ENCODE results near the gene USP44.

DNA sequence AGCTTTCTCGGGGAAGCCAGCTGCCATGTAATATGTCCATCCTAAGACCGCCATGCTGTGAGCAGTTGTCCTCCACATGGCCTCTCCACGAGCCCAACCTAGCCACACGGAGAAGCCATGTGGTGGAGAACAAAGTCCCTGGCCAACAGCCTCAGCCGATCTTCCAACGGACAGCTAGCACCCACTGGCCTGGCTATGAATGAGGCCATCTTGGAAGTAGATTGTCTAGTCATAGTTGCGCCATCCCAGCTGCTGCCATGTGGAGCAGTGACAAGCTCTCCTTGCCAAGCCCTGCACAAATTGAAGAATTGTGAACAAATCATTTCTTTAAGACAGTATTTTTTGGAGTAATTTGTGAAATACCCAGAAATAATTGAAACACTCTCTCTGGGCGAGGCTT is 49.3 kb upstream of the USP44 start:
- TF ChIP-seq, protein P1, sequence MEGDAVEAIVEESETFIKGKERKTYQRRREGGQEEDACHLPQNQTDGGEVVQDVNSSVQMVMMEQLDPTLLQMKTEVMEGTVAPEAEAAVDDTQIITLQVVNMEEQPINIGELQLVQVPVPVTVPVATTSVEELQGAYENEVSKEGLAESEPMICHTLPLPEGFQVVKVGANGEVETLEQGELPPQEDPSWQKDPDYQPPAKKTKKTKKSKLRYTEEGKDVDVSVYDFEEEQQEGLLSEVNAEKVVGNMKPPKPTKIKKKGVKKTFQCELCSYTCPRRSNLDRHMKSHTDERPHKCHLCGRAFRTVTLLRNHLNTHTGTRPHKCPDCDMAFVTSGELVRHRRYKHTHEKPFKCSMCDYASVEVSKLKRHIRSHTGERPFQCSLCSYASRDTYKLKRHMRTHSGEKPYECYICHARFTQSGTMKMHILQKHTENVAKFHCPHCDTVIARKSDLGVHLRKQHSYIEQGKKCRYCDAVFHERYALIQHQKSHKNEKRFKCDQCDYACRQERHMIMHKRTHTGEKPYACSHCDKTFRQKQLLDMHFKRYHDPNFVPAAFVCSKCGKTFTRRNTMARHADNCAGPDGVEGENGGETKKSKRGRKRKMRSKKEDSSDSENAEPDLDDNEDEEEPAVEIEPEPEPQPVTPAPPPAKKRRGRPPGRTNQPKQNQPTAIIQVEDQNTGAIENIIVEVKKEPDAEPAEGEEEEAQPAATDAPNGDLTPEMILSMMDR (IDR thresholded peaks at IDR 0.05; ENCODE audit: extremely low read depth in 1 of 2, insufficient read depth in 1 of 2, low read depth in 1 of 2, low read length in 2 of 2) = no peak
- TF ChIP-seq JUN (IDR thresholded peaks at IDR 0.05; ENCODE audit: borderline replicate concordance, insufficient read depth, insufficient read length, low read depth) = no peak
- TF ChIP-seq EZH2 (IDR thresholded peaks at IDR 0.05; ENCODE audit: borderline replicate concordance, low read depth, low read length, severe bottlenecking) = no peak
- TF ChIP-seq POLR2A (IDR thresholded peaks at IDR 0.05; ENCODE audit: low read depth, low read length) = no peak
- no peak for TF ChIP-seq MYC (IDR thresholded peaks at IDR 0.05; ENCODE audit: low read depth, low read length)

Data from endothelial cell of umbilical vein (primary cell).